Chondrocyte (in vitro differentiated cells): ENCODE data around the gene RCAN2. TPM values are rescaled to one million over a fixed set of nuclear protein-coding genes. Genes with fewer than 3 reads are reported as not detected.

ENCODE experiments used
- DNase-seq: peaks from one replicate; pipeline ENCODE4 v3.0.0; 2021; ENCODE audit warnings: mixed read lengths, low spot score
- H3K27ac Mint-ChIP-seq: one replicate; pipeline ENCODE4 v1.8.0; 2021; ENCODE audit warnings: mild to moderate bottlenecking, moderate library complexity, mixed read lengths; ENCODE audit not compliant: unreplicated experiment
- H3K27me3 Mint-ChIP-seq: 2 replicates; pipeline ENCODE4 v1.8.0; 2021; ENCODE audit warnings: low read depth, mixed read lengths
- H3K36me3 Mint-ChIP-seq: 2 replicates; pipeline ENCODE4 v1.8.0; 2021; ENCODE audit warnings: low read depth, mixed read lengths
- H3K4me1 Mint-ChIP-seq: 2 replicates; pipeline ENCODE4 v1.8.0; 2021; ENCODE audit warnings: low read depth, mild to moderate bottlenecking, mixed read lengths
- H3K4me3 Mint-ChIP-seq: one replicate; pipeline ENCODE4 v1.8.0; 2021; ENCODE audit warnings: mild to moderate bottlenecking, moderate library complexity, mixed read lengths; ENCODE audit not compliant: unreplicated experiment
- H3K9me3 Mint-ChIP-seq: 2 replicates; pipeline ENCODE4 v1.8.0; 2021; ENCODE audit warnings: low read depth, mixed read lengths
- CTCF ChIP-seq: fragments of 200-600 bp; sonication (generic); IDR thresholded peaks from 2 replicates; pipeline ENCODE4 v1.5.0; 2021; ENCODE audit warnings: antibody characterized with exemption, mild to moderate bottlenecking, moderate library complexity
- total RNA-seq: library from RNA; stranded (reverse); gene quantifications from 3 replicates; pipeline ENCODE4 v1.2.1, GENCODE V29; 2021

The RCAN2 gene
- total RNA-seq, 1 donor from 2014 or later: 23.8 TPM

DNA sequence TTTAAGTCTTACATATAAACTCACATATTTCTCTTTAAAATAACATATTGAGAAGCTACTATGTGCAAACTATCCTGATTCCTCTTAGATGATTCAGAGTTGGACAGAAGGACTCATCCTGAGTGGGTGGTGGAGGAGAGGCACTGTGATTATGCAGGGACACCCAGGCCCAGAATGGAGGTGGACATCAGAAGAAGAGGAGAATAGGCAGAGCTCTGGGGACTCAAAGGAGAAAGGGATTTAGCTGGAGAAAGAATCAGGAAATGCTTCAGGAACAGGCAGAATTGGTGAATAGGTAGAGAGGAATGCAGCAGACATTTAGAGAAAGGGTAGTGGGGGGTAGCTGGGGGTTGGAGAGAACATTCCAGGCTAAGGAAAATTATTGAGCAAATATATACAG lies 17.4 kb downstream of the RCAN2 start:
- Mint-ChIP-seq H3K9me3 (peaks cover 5% of the 10 kb centered on the region), H3K27ac (peak overlapping the region; percentile 91), H3K4me1 (peaks cover 19% of the 10 kb centered on the region), H3K36me3 (peaks cover 2% of the 10 kb centered on the region), H3K4me3 (no peak overlapping the region), H3K27me3 (no peaks in the 10 kb centered on the region)
- DNase-seq: no peak
- TF ChIP-seq CTCF: no peak

GRCh38 chr6:46472243-46472642 lies 19.0 kb downstream of the RCAN2 start:
- TF ChIP-seq CTCF: no peak
- Mint-ChIP-seq H3K27ac (no peak overlapping the region), H3K4me1 (peaks cover 25% of the 10 kb centered on the region)

DNA sequence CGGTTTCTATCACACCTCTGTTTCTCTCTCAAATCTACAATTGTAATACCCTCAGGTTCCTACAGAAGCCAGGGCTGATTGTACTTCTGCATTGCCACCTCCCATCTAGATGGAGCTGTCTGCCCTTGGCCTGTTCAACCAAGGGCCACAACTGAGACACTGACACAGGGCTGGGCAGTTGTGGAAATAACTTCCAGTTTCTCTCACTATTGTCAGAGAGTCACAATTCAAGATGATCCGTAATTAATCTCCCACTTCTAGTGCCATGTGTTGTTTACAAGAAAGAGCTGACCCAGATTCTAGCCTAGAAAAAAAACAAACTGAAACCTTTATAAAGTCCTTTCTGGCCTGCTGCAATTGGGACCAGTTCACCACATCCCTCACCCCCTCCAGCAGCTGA lies 22.2 kb downstream of the RCAN2 start:
- no peak overlapping the region for H3K4me3 Mint-ChIP-seq
- H3K4me1 Mint-ChIP-seq: peaks cover 23% of the 10 kb centered on the region
- peaks cover 5% of the 10 kb centered on the region for H3K9me3 Mint-ChIP-seq
- no peak for DNase-seq
- H3K27ac Mint-ChIP-seq: peak overlapping the region; percentile 1
- TF ChIP-seq CTCF: no peak
- no peaks in the 10 kb centered on the region for H3K27me3 Mint-ChIP-seq
- H3K36me3 Mint-ChIP-seq: peaks cover 5% of the 10 kb centered on the region

More at GRCh38 chr6:46472243-46472642, 19.0 kb downstream of the RCAN2 start:
- H3K4me3 Mint-ChIP-seq: no peak overlapping the region
- DNase-seq: no peak
- H3K36me3 Mint-ChIP-seq: peaks cover 5% of the 10 kb centered on the region
- peaks cover 5% of the 10 kb centered on the region for H3K9me3 Mint-ChIP-seq
- H3K27me3 Mint-ChIP-seq: no peaks in the 10 kb centered on the region

DNA sequence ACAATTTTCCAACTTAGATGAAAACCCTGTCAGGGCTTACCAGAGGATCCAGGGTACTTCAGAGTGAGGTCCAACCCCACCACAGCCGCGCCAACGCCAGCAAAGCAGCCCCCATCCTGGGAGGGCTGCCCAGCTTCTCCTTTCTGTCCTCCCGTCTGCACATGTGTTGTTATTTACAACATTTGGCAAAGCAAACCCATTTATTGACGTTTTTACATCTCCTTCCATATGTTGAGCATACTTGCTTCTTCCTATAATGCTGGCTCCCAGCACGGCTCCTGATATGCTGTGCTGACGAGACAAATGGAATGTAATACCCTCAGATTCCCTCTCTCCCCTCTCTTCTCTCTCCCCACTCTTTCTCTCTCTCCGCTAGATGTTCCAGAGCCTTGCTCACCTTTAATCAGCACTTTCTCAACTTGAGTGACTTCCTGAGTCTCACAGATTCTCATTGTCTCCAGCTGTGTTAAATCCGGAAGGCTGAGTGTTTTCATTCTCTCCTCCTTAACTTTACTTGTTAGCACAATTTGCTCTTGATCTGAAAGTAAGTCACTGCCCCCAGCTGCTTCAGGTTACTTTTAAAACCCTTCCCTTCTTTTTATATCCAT lies 22.7 kb downstream of the RCAN2 start:
- H3K4me1 Mint-ChIP-seq: peaks cover 18% of the 10 kb centered on the region
- no peak for DNase-seq
- peaks cover 5% of the 10 kb centered on the region for H3K36me3 Mint-ChIP-seq
- H3K4me3 Mint-ChIP-seq: no peak overlapping the region
- peak overlapping the region; percentile 1 for H3K27ac Mint-ChIP-seq
- H3K9me3 Mint-ChIP-seq: peaks cover 5% of the 10 kb centered on the region
- no peak for TF ChIP-seq CTCF
- no peaks in the 10 kb centered on the region for H3K27me3 Mint-ChIP-seq

DNA sequence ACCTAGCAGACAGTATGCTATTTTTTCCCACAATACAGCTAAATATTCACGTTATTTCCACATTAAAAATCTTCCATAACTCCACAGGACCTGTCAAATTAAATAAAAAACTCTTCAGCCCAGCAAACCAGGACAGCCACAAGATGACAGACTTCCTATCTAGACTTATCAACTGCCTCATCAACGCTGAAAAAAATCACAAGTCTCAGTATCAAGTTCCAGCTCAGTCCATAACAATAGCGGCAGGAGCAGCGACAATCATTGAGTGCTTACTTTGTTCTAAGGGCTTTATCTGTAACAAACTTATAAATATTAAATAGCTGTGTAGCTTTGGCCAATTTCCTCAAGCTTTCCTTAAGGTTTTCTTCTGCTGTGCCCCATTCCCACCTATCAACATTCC lies 24.7 kb downstream of the RCAN2 start:
- H3K4me3 Mint-ChIP-seq: no peak overlapping the region
- H3K27ac Mint-ChIP-seq: no peak overlapping the region
- peaks cover 5% of the 10 kb centered on the region for H3K36me3 Mint-ChIP-seq
- no peak for DNase-seq
- no peaks in the 10 kb centered on the region for H3K27me3 Mint-ChIP-seq
- no peak for TF ChIP-seq CTCF
- H3K4me1 Mint-ChIP-seq: peaks cover 12% of the 10 kb centered on the region
- H3K9me3 Mint-ChIP-seq: peaks cover 5% of the 10 kb centered on the region
